OCI-LY7 (cell line): ENCODE results near the gene NRIP1. TPM values are rescaled to one million over a fixed set of nuclear protein-coding genes. Genes with fewer than 3 reads are reported as not detected.

ENCODE experiments used
- BruUV-seq: library from RNA; stranded (reverse); fragments of 400-500 nt; replicated peaks from 2 replicates; lab custom pipeline; 2021; lab: Mats Ljungman, UMichigan
- CTCF ChIA-PET: fragments of 300-600 bp; sonication (Branson Sonifier 250); formaldehyde crosslinking; loops from one replicate; lab custom pipeline; 2022; ENCODE audit warnings: antibody characterized with exemption; ENCODE audit not compliant: unreplicated experiment; lab: Charles Lee
- POLR2A ChIA-PET: fragments of 300-600 bp; sonication (Branson Sonifier 250); formaldehyde crosslinking; loops from one replicate; lab custom pipeline; 2022; ENCODE audit warnings: antibody characterized with exemption; lab: Charles Lee
- DNase-seq: peaks from one replicate; pipeline ENCODE4 v3.0.0-alpha.2; 2015; ENCODE audit warnings: low spot score
- H2AFZ ChIP-seq: fragments of 200-600 bp; sonication (generic), shearing (Covaris generic); 2 replicates; pipeline ENCODE4 v1.6.1; 2014; ENCODE audit warnings: mild to moderate bottlenecking, antibody characterized with exemption, low read length, moderate library complexity
- H3K27ac ChIP-seq: fragments of 200-600 bp; sonication (generic); 2 replicates; pipeline ENCODE4 v1.5.1; 2014; ENCODE audit warnings: mixed run types, low read depth, mild to moderate bottlenecking, moderate library complexity, low read length, inconsistent platforms; ENCODE audit not compliant: poor library complexity, severe bottlenecking
- H3K36me3 ChIP-seq: fragments of 200-600 bp; sonication (generic); 2 replicates; pipeline ENCODE4 v1.6.1; 2014; ENCODE audit warnings: mild to moderate bottlenecking, antibody characterized with exemption, low read length, moderate library complexity, mixed read lengths; ENCODE audit not compliant: insufficient read depth
- H3K4me1 ChIP-seq: fragments of 200-600 bp; sonication (generic); 2 replicates; pipeline ENCODE4 v1.5.1; 2014; ENCODE audit warnings: mild to moderate bottlenecking, low read length; ENCODE audit not compliant: insufficient read depth, poor library complexity, severe bottlenecking
- H3K4me2 ChIP-seq: fragments of 200-600 bp; sonication (generic); 2 replicates; pipeline ENCODE4 v1.6.1; 2014; ENCODE audit warnings: mild to moderate bottlenecking, low read length
- H3K4me3 ChIP-seq: fragments of 200-600 bp; sonication (generic); 2 replicates; pipeline ENCODE4 v1.5.1; 2014; ENCODE audit warnings: mild to moderate bottlenecking, low read depth, low read length; ENCODE audit not compliant: poor library complexity, severe bottlenecking
- H3K79me2 ChIP-seq: fragments of 200-600 bp; sonication (generic); 2 replicates; pipeline ENCODE4 v1.6.1; 2016; ENCODE audit warnings: low read depth, mild to moderate bottlenecking, low read length, moderate library complexity, mixed read lengths; ENCODE audit not compliant: insufficient read depth
- H3K9me2 ChIP-seq: fragments of 200-600 bp; sonication (generic); 2 replicates; pipeline ENCODE4 v1.6.1; 2016; ENCODE audit warnings: mild to moderate bottlenecking, low read length, mixed read lengths; ENCODE audit not compliant: insufficient read depth
- H3K9me3 ChIP-seq: fragments of 200-600 bp; sonication (generic); 2 replicates; pipeline ENCODE4 v1.6.1; 2014; ENCODE audit warnings: mild to moderate bottlenecking, mixed run types, low read length, mixed read lengths
- H4K20me1 ChIP-seq: fragments of 200-600 bp; sonication (generic); 2 replicates; pipeline ENCODE4 v1.6.1; 2014; ENCODE audit warnings: mild to moderate bottlenecking, antibody characterized with exemption, low read length, moderate library complexity, mixed read lengths; ENCODE audit not compliant: insufficient read depth
- CTCF ChIP-seq: fragments of 200-600 bp; sonication (generic); conservative IDR thresholded peaks from 2 replicates; pipeline ENCODE4 v1.5.1; 2014; ENCODE audit warnings: mild to moderate bottlenecking, antibody characterized with exemption, low read length, moderate library complexity, mixed read lengths
- EZH2phosphoT487 ChIP-seq: fragments of 200-600 bp; sonication (generic); IDR thresholded peaks from 2 replicates; pipeline ENCODE4 v1.6.1; 2018; ENCODE audit warnings: low read depth, borderline replicate concordance, mild to moderate bottlenecking, mixed run types, antibody characterized with exemption, low read length, moderate library complexity, mixed read lengths
- intact Hi-C: fragments of 100-400 bp; cut with micrococcal nuclease; formaldehyde crosslinking; loops from one replicate; pipeline ENCODE4 v1.10.0; 2022; ENCODE audit not compliant: unreplicated experiment
- total RNA-seq, 2 experiments: library from RNA; depleted of rRNA in 1 of 2; stranded (reverse); fragments of >200 nt in 1 of 2; shearing (Covaris generic) in 1 of 2; gene quantifications; 2 replicates each; pipeline ENCODE4 v1.2.3, GENCODE V29; 2014 to 2022

The NRIP1 gene
- total RNA-seq, 2 experiments from 2014 or later, result not detected

GRCh38 chr21:15084668-15085067 is 19.9 kb upstream of the NRIP1 start:
- no peaks in the 10 kb centered on the region for H3K4me1 ChIP-seq
- BruUV-seq, result no TSS peak
- no peaks in the 10 kb centered on the region for H3K79me2 ChIP-seq
- H2AFZ ChIP-seq, result no peak overlapping the region
- H3K9me2 ChIP-seq, result no peaks in the 10 kb centered on the region
- H3K9me3 ChIP-seq, result no peaks in the 10 kb centered on the region
- TF ChIP-seq CTCF, result no peak
- no peak for TF ChIP-seq EZH2phosphoT487
- no peaks in the 10 kb centered on the region for H3K36me3 ChIP-seq
- ChIA-PET CTCF (no interaction called here), POLR2A (no interaction called here)
- no peak for DNase-seq
- no peaks in the 10 kb centered on the region for H4K20me1 ChIP-seq
- no peak overlapping the region for H3K27ac ChIP-seq
- no peak overlapping the region for H3K4me2 ChIP-seq
- H3K4me3 ChIP-seq, result no peak overlapping the region
- intact Hi-C loops, result no loop called here

- no peaks in the 10 kb centered on the region for H3K9me2 ChIP-seq
- H3K27ac ChIP-seq, result no peak overlapping the region
- no peak overlapping the region for H3K4me2 ChIP-seq
- BruUV-seq, result no TSS peak
- CTCF ChIA-PET, result no interaction called here
- no peaks in the 10 kb centered on the region for H3K9me3 ChIP-seq
- H3K4me1 ChIP-seq, result no peaks in the 10 kb centered on the region
- H2AFZ ChIP-seq, result no peak overlapping the region
- no peak overlapping the region for H3K4me3 ChIP-seq
- no peaks in the 10 kb centered on the region for H3K36me3 ChIP-seq
- intact Hi-C loops, result no loop called here
- H3K79me2 ChIP-seq, result no peaks in the 10 kb centered on the region
- TF ChIP-seq EZH2phosphoT487 (no peak), CTCF (no peak)
- H4K20me1 ChIP-seq, result no peaks in the 10 kb centered on the region
- POLR2A ChIA-PET, result interaction anchor here (0.9 kb wide), 1 partner anchor 18 kb away, joined by 4 read pairs; no protein-coding TSS in a partner anchor
- no peak for DNase-seq
These were observed 15.7 kb upstream of the NRIP1 start for GRCh38 chr21:15080526-15080925.

- no peak overlapping the region for H3K4me3 ChIP-seq
- H3K79me2 ChIP-seq, result no peaks in the 10 kb centered on the region
- H3K36me3 ChIP-seq, result no peaks in the 10 kb centered on the region
- no peaks in the 10 kb centered on the region for H3K9me2 ChIP-seq
- H2AFZ ChIP-seq, result no peak overlapping the region
- H3K9me3 ChIP-seq, result no peaks in the 10 kb centered on the region
- no peak overlapping the region for H3K4me2 ChIP-seq
- no peak for TF ChIP-seq EZH2phosphoT487
- TF ChIP-seq CTCF, result no peak
- H3K4me1 ChIP-seq, result no peaks in the 10 kb centered on the region
- POLR2A ChIA-PET, result no interaction called here
- DNase-seq, result no peak
- no peaks in the 10 kb centered on the region for H4K20me1 ChIP-seq
- CTCF ChIA-PET, result no interaction called here
- H3K27ac ChIP-seq, result no peak overlapping the region
- intact Hi-C loops, result no loop called here
- no TSS peak for BruUV-seq
These were observed 14.5 kb upstream of the NRIP1 start for GRCh38 chr21:15079269-15079668.
